ENCODE measurements around the gene PRKACA.

DNA sequence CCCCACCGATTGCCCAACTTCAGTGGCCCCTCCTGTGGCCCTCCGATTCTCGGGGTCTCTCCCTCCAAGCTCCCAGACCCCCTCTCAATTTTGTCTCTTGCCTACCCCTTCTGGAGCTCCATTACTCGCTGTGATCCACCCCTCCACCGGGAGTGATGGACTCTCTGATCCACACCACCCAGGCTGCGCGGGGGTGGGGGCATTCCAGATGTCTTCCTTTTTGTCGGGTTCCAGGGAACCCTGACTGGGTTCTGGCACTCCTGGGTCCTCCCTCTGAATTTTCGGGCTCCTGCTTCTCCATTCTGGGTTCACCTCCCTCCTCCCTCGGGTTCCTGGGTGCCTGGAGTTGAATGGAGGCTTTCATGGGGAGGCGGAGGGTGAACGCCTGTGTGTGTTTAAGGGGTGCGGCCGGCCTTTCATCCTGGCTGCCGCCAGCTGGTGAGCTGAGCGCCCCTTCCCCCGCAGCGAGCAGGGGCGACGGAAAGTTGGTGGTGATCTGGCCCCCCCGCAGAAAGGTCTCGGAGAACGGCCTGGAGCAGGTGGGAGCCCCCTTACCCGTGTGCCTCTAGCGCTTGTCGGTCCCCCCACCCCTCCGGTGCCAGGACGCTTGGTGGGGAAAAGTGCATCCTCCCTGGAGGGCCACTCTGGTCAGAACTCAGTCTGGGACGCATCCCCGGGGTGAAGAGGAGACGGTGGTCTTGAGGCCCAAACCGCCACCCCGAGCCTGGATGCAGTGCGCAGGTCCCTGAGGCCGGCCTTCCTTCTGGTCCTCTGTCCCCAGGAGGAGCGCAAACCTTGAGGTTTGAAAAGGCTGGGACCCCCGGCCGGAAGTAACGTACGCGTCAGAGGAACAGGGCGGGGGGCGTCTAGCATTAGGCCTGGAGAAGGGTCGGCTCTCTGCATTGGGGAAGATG lies 43.4 kb downstream of the PRKACA start:
- TF ChIP-seq TCF3 (IDR thresholded peaks at IDR 0.05; ENCODE audit: borderline replicate concordance, insufficient read depth, low read depth, low read length) (no peak), ETV6 (conservative IDR thresholded peaks at IDR 0.05 in 1 of 2, IDR thresholded peaks at IDR 0.05 in 1 of 2; ENCODE audit: borderline replicate concordance in 1 of 2, low read depth in 1 of 2) (no peak), FOXK2 (IDR thresholded peaks at IDR 0.05) (no peak), MYC (IDR thresholded peaks at IDR 0.05; ENCODE audit: insufficient read depth, insufficient read length, insufficient replicate concordance, low read length, severe bottlenecking) (no peak)
- TF ChIP-seq, protein P1, sequence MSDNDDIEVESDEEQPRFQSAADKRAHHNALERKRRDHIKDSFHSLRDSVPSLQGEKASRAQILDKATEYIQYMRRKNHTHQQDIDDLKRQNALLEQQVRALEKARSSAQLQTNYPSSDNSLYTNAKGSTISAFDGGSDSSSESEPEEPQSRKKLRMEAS (IDR thresholded peaks at IDR 0.05; ENCODE audit: low read depth, low read length), result no peak
- TF ChIP-seq, protein P2, sequence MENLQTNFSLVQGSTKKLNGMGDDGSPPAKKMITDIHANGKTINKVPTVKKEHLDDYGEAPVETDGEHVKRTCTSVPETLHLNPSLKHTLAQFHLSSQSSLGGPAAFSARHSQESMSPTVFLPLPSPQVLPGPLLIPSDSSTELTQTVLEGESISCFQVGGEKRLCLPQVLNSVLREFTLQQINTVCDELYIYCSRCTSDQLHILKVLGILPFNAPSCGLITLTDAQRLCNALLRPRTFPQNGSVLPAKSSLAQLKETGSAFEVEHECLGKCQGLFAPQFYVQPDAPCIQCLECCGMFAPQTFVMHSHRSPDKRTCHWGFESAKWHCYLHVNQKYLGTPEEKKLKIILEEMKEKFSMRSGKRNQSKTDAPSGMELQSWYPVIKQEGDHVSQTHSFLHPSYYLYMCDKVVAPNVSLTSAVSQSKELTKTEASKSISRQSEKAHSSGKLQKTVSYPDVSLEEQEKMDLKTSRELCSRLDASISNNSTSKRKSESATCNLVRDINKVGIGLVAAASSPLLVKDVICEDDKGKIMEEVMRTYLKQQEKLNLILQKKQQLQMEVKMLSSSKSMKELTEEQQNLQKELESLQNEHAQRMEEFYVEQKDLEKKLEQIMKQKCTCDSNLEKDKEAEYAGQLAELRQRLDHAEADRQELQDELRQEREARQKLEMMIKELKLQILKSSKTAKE (IDR thresholded peaks at IDR 0.05; ENCODE audit: low read depth, poor library complexity, severe bottlenecking), result no peak

Measured in GM12878 (cell line).